Peyer's patch (tissue), 4 donors: Measurements from ENCODE around the gene KIRREL1. TPM values are rescaled to one million over a fixed set of nuclear protein-coding genes. Genes with fewer than 3 reads are reported as not detected.

Source experiments
- DNase-seq, 3 donors: peaks; one replicate each; pipeline ENCODE4 v3.0.0-alpha.2; 2017 to 2019
- H3K27ac ChIP-seq, 4 donors: fragments of 200-600 bp; sonication (generic); one replicate each; pipeline ENCODE4 v1.5.1; 2016 to 2019
- H3K27me3 ChIP-seq, 2 donors: fragments of 200-600 bp; sonication (generic); one replicate each; pipeline ENCODE4 v1.5.1; 2019
- H3K36me3 ChIP-seq, 3 donors: fragments of 200-600 bp; sonication (generic); one replicate each; pipeline ENCODE4 v1.5.1; 2016 to 2019
- H3K4me1 ChIP-seq, 4 donors: fragments of 200-600 bp; sonication (generic); one replicate each; pipeline ENCODE4 v1.5.1; 2016 to 2019
- H3K4me3 ChIP-seq, 4 donors: fragments of 200-600 bp; sonication (generic); 1 replicate in 3 of 4; 2 replicates in 1 of 4; pipeline ENCODE4 v1.5.1; 2016 to 2019; ENCODE audit warnings: mild to moderate bottlenecking in 1 of 4
- H3K9me3 ChIP-seq, 4 donors: fragments of 200-600 bp; sonication (generic); one replicate each; pipeline ENCODE4 v1.5.1; 2016 to 2019; ENCODE audit warnings: mild to moderate bottlenecking in 1 of 4
- CTCF ChIP-seq, 6 experiments: fragments of 450-650 bp in 4 of 6; fragments of 200-600 bp in 2 of 6; sonication (generic) in 1 of 6; IDR thresholded peaks; one replicate each; pipeline ENCODE4 v1.5.1; 2017 to 2019; ENCODE audit warnings: antibody characterized with exemption in 6 of 6, mild to moderate bottlenecking in 3 of 6, moderate library complexity in 1 of 6
- POLR2A ChIP-seq, 2 donors: fragments of 450-650 bp; IDR thresholded peaks; one replicate each; pipeline ENCODE4 v1.5.1; 2017; ENCODE audit warnings: antibody characterized with exemption in 2 of 2, mild to moderate bottlenecking in 2 of 2, moderate library complexity in 2 of 2
- total RNA-seq, 4 donors: library from RNA; depleted of rRNA; stranded (reverse); fragments of >200 nt; gene quantifications; one replicate each; pipeline ENCODE4 v1.1.0, GENCODE V29; 2016

The KIRREL1 gene
- total RNA-seq, 4 donors from 2014 or later: 2.8 to 29.7 (median 11.1) TPM

GRCh38 chr1:157968508-157968907, 24.9 kb upstream of the KIRREL1 start:
- no peak for TF ChIP-seq CTCF (IDR thresholded peaks at IDR 0.05)
- no peak for TF ChIP-seq POLR2A (IDR thresholded peaks at IDR 0.05)
- H3K27ac ChIP-seq: peak overlapping the region in 3 of 4 donors; percentile 19 to 69 (median 60)
- H3K4me3 ChIP-seq: no peak overlapping the region
- peaks cover 0 to 31% (median 0%) of the 10 kb centered on the region in 4 donors for H3K4me1 ChIP-seq
- no peaks in the 10 kb centered on the region for H3K27me3 ChIP-seq
- DNase-seq: peak in 2 of 3 donors; percentile 63 to 77
- no peaks in the 10 kb centered on the region for H3K9me3 ChIP-seq
- no peaks in the 10 kb centered on the region for H3K36me3 ChIP-seq

GRCh38 chr1:157968946-157969345, 24.5 kb upstream of the KIRREL1 start:
- Histone ChIP-seq H3K36me3 (no peaks in the 10 kb centered on the region), H3K27me3 (no peaks in the 10 kb centered on the region), H3K4me3 (no peak overlapping the region), H3K9me3 (no peaks in the 10 kb centered on the region), H3K4me1 (peaks cover 0 to 30% (median 0%) of the 10 kb centered on the region in 4 donors), H3K27ac (peak overlapping the region in 3 of 4 donors; percentile 19 to 69 (median 60))
- TF ChIP-seq POLR2A (IDR thresholded peaks at IDR 0.05) (no peak), CTCF (IDR thresholded peaks at IDR 0.05) (no peak)
- DNase-seq: no peak

GRCh38 chr1:157969697-157970485, 23.6 kb upstream of the KIRREL1 start:
- DNase-seq: peak in 1 of 3 donors; percentile 72
- peak overlapping the region in 1 of 4 donors; percentile 69 for H3K27ac ChIP-seq

GRCh38 chr1:157971769-157972168, 21.7 kb upstream of the KIRREL1 start:
- Histone ChIP-seq H3K27me3 (no peaks in the 10 kb centered on the region), H3K36me3 (no peaks in the 10 kb centered on the region), H3K4me1 (peaks cover 0 to 16% (median 0%) of the 10 kb centered on the region in 4 donors), H3K4me3 (no peak overlapping the region), H3K27ac (no peak overlapping the region), H3K9me3 (no peaks in the 10 kb centered on the region)
- no peak for DNase-seq
- no peak for TF ChIP-seq POLR2A (IDR thresholded peaks at IDR 0.05)
- TF ChIP-seq CTCF (IDR thresholded peaks at IDR 0.05): no peak

More at GRCh38 chr1:157969697-157970485, 23.6 kb upstream of the KIRREL1 start:
- Histone ChIP-seq H3K4me1 (peaks cover 0 to 30% (median 0%) of the 10 kb centered on the region in 4 donors), H3K9me3 (no peaks in the 10 kb centered on the region), H3K4me3 (no peak overlapping the region), H3K36me3 (no peaks in the 10 kb centered on the region), H3K27me3 (no peaks in the 10 kb centered on the region)
- TF ChIP-seq CTCF (IDR thresholded peaks at IDR 0.05) (peak in 5 of 6 experiments; percentile 10 to 82 (median 71)), POLR2A (IDR thresholded peaks at IDR 0.05) (no peak)

GRCh38 chr1:157975228-157975950, 18.1 kb upstream of the KIRREL1 start:
- no peaks in the 10 kb centered on the region for H3K36me3 ChIP-seq
- H3K27ac ChIP-seq: no peak overlapping the region

More at GRCh38 chr1:157975228-157975950, 18.1 kb upstream of the KIRREL1 start:
- Histone ChIP-seq H3K9me3 (no peaks in the 10 kb centered on the region), H3K4me1 (no peaks in the 10 kb centered on the region), H3K4me3 (no peak overlapping the region), H3K27me3 (no peaks in the 10 kb centered on the region)
- TF ChIP-seq POLR2A (IDR thresholded peaks at IDR 0.05): no peak
- no peak for TF ChIP-seq CTCF (IDR thresholded peaks at IDR 0.05)
- DNase-seq: no peak
